HG03097 (cell line): ENCODE data around the gene AP2S1.
"Not testable (repeated sequence)": the region's sequence is repeated elsewhere in the genome, so short reads cannot be mapped to it uniquely, and the experiment has no call there.

ENCODE experiments used
- ATAC-seq: cut with Tn5 transposase; IDR thresholded peaks from one replicate; pipeline ENCODE4 v1.9.1; 2021; ENCODE audit not compliant: unreplicated experiment, low FRiP score

Gene AP2S1

GRCh38 chr19:46868025-46868802 is 17.6 kb upstream of the AP2S1 start:
- no peak for ATAC-seq

- ATAC-seq: no peak
These were observed 16.5 kb upstream of the AP2S1 start for GRCh38 chr19:46867170-46867569.

GRCh38 chr19:46866407-46867136 is 15.9 kb upstream of the AP2S1 start:
- ATAC-seq: no peak

DNA sequence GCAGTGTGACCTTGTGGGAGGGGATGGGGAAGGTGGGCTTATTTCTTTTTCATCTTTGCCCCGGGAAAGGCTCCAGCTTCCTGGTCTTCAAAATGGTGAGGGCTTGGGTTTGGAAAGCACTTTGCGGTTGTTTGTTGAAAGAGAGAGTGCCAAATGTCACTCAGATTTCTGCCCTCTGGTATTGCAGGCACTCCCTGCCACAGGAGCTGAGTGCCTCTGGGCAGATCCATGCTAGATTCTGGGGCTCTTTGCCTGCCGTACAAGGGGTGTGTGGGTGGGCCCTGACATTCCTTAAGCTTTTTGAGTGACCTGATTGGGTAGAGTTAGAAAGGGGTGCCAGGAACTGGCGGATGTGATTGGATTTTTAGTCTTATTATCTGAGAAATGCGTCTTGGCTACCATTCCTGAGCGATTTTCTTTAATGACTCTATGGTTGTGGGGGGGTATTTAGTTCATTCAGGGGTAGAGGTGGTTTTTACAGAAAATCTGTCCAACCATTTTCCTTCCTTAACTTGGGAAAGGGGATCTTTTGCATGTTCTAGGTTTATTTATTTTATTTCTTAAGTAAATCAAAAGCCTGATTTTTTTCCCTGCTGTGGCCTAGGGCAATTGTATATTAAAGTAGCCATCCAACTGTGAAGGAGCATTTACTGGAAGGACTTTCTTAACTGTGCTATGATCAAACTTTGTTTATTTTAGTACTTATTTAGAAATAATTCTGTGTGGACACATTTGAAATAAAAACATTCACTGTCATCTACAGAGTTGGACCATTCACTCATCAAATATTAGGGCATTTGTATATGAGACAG is 13.4 kb upstream of the AP2S1 start:
- ATAC-seq: no peak

DNA sequence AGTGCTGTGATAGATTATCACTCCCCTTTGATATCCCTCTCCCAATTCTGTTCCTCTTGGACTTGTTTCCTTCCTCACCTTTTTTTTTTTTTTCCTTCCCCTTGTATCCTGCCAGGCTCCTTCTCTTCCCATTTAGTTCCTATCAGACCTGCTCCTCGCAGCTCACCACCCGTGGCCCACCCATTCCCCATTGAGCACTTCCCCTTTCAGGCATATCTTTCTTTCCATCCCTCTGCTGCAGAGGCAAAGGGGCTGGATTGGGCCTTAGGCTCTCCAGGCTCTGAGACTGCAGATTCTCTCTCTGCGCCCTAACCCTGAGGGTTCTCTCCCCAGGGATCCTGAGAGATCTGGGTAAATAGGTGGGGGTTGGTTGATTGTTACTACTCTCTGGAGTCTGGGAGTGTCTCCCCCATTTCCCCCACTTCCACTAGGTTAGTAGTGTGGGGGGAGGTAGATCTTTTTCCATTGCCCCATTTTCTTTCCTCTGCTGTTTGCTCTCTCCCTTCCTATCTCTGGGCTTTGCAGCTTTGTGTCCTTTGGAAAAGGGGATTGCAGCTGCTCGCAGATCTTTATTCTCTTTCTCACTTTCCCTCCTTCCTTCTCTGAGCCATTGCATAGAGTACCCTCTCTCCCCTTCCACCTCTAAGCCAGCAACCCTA is 12.5 kb upstream of the AP2S1 start:
- ATAC-seq: no peak

DNA sequence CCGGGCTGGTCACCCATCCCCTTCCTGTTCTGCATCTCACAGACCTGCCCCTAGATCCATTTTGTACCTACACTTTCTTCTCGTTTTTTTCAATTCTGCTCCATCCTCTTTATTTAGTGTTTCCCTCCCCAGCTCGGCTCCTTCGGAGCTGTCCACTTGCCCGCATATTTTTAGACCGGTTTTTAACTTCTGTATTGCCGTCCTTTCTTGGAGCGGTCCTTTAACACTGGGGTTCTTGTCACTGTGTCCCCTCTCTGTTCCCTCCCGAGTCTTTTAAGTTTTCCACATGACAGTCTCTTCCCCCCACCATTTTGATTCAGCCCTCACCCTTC is 11.8 kb upstream of the AP2S1 start:
- ATAC-seq: no peak

GRCh38 chr19:46861691-46862502 is 11.3 kb upstream of the AP2S1 start:
- no peak for ATAC-seq

- peak; percentile 8 for ATAC-seq
These were observed 10.4 kb upstream of the AP2S1 start, which contains the start of gene ARHGAP35 for GRCh38 chr19:46860846-46861690. Gene ARHGAP35, plus strand, starts transcription at chr19:46860997. Its CDS starts 57,679 bp downstream, at chr19:46918676.

DNA sequence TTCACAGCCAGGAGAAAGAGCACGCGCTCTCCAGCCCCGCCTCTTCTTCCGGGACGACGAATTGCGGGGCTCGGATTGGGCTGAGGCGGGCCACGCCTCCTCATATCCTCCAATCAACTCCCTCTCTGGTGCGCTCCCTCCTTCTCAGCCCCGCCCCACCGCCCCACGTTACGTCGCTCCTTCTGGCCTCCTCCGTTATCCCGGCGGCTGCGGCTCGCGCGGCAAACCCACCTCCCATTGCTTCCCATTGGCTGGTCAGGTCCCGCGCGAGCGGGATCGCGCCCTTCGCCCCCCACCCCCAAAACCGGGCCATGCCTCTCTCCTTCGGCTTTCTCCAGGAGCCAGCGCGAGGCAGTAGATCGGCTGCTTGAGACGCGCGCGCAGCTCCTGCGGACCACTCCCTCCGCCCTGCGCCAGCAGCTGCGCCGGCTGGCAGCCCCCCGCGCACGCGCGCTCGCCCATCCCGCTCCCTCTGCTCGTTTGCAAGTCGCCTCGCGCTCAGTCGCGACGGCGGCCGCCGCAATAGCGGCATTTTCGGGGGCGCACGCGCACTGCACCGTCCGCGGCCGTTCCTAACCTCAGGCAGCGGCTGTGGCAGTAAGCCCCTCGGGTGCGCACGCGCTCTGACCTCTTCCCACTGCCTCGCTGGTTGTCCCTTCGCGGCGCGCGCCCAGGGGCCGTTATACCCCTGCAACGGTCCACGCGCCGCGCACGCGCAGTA is 9.6 kb upstream of the AP2S1 start:
- ATAC-seq: peak; percentile 62

- ATAC-seq: peak; percentile 3
These were observed 9.0 kb upstream of the AP2S1 start for GRCh38 chr19:46859637-46860124.

- peak; percentile 40 for ATAC-seq
These were observed 5.7 kb upstream of the AP2S1 start for GRCh38 chr19:46856062-46857022.

DNA sequence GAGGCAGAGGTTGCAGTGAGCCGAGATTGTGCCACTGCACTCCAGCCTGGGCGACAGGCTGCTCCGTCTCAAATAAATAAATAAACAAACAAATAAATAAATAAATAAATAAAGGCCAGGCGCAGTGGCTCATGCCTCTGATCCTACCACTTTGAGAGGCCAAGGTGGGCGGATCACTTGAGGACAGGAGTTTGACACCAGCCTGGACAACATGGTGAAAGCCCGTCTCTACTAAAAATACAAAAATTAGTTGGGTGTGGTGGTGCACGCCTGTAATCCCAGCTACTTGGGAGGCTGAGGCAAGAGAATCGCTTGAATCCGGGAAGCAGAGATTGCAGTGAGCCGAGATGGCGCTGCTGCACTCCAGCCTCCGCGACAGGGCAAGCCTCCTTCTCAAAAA is 4.1 kb upstream of the AP2S1 start:
- not testable (repeated sequence) for ATAC-seq

- ATAC-seq: no peak
These were observed 2.2 kb upstream of the AP2S1 start for GRCh38 chr19:46852830-46853229.

- no peak for ATAC-seq
These were observed 1.0 kb downstream of the AP2S1 start for GRCh38 chr19:46849610-46850009.

- ATAC-seq: no peak
These were observed 2.3 kb downstream of the AP2S1 start for GRCh38 chr19:46848389-46848788.

DNA sequence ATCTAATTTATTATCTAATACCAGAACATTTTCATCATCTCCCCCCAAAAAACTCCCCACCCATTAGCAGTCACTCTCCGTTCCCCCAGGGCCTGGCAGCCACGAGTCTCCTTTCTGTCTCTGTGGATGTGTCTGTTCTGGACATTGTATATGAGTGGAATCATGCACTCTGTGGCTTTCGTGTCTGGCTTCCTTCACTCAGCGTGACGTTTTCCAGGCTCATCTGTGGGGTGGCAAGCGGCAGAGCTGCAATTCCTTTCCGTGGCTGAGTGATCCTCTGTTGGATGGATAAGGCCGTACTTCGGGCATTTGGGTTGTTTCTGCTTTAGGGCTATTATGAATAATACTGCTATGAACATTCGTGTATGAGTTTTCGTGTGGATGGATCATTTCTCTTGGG is 3.1 kb downstream of the AP2S1 start:
- ATAC-seq: no peak

DNA sequence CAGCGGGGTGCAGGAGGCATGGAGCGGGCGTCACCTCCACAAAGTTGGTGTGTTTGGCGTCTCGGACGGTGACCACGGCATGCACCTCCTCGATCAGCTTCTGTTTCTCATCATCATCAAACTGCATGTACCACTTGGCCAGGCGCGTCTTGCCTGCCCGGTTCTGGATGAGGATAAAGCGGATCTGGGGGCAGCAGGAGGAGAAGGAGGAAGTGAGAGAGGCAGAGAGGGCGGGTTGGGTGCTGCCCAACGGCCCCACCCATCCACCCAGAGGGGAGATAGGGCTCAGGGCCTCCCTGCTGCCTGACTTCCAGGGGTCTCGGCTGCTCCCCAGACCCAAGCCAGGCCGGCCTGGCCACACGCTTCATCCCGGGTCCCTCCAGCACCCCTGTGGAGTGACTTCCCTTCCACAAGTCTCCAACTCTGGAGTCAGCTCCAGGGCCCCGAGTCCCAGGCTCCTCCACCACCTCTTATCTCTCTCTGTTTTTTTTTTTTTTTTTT is 4.6 kb downstream of the AP2S1 start:
- ATAC-seq: no peak
